Stimulated activated CD4-positive, alpha-beta T cell treated with anti-CD3 and anti-CD28 coated beads, Interleukin-4, amount 100 ng/mL, for 24 hours (primary cell): ENCODE measurements around the gene RAB31.

Experiments
- DNase-seq: peaks from one replicate; pipeline ENCODE4 v3.0.0-alpha.2; 2020

The RAB31 gene

GRCh38 chr18:9796011-9796410 lies 87.9 kb downstream of the RAB31 start:
- no peak for DNase-seq

DNA sequence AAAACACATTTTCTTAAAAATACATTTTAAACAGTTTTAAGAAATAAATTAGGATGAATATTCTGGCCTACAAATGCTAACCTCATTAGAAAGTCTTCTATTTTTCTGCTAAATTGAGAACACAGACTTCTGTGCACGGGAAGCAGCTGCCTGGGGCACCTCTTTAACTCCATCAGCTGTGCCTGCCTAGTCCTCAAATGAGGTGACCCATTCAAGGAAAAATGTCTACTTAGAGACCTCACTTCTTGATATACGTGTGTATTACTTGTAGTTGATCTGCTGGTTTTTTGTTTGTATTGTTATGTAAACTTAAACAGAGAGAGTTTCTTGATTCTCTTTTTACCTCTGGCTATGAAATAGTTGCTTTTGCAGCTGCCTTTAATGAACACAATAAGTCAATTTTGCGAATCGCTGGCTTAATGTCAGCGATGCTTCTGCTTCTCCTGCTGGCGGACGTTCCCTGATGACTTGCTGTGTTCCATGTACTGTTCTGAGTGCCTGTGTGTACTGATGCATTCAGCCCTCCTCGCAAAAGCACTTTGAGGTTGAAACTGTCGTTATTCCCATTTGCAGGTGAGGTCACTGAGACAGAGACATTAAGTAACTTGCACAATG lies 88.9 kb downstream of the RAB31 start:
- DNase-seq: no peak

- no peak for DNase-seq
These were observed 94.3 kb downstream of the RAB31 start for GRCh38 chr18:9802175-9803062.

GRCh38 chr18:9803063-9803697 lies 95.1 kb downstream of the RAB31 start:
- DNase-seq: no peak

DNA sequence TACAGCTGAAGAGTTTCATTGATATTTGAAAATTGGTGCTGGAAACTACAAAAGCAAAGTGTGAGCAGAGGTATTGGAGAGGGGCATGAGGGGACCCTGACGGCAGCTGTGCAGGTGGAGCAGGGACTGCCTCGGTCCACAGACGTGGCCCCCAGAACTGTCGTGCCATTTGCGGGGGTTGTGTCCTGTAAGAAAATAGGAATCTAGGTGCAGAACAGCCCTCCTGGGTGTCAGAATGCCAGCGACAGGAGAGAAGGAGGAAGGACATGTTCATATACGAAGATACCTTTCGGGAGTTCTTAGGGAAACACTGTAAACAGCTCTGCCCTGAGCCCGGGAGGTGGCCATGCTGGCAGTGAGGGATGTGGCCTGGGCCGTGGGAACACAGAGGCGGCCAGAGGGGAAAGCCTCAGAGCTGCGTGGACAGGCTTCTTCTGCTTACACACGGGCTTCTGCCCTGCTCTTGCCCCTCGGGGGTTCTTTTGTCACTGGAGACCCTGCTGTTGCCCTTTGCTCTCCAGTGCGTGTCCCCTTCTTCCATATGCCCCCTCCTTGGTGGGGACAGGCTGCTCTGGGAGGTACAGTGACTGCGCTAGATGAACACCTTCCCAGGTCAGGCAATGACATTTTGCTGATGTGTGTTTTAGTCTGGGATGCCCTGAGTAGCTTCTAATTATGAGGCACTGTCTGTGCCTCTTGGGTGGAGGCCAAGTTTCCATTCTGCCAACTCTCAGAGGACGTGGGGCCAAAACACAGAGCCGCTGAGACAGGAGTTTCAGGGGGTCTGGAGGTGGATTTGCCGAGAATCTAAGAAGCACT lies 95.8 kb downstream of the RAB31 start:
- no peak for DNase-seq

DNA sequence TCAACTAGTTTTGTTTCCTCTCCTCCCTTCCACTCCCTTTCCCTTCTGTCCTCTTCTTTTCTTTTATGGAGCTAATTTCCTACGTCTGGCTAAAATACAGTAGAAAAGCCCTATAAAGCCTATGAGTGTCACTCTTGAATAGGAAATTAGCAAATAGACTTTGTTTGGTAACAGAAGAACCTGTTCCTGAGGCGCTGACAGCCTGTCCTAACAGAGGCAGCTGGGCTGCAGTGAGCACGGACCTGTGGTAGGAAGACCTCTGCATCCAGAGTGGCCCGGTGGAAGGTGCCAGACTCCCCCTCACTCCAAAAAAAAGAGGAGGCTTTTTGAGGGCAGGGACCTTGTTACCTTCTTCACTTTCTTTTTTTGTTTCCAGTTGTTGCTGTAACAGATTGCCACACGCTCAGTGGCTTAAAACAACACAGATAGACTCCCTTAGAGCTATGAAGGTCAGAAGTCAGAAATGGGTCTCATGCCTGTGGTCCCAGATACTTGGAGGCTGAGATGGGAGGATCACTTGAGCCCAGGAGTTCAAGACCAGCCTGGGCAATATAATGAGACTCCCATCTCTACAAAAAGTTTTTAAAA lies 96.5 kb downstream of the RAB31 start:
- DNase-seq: no peak

DNA sequence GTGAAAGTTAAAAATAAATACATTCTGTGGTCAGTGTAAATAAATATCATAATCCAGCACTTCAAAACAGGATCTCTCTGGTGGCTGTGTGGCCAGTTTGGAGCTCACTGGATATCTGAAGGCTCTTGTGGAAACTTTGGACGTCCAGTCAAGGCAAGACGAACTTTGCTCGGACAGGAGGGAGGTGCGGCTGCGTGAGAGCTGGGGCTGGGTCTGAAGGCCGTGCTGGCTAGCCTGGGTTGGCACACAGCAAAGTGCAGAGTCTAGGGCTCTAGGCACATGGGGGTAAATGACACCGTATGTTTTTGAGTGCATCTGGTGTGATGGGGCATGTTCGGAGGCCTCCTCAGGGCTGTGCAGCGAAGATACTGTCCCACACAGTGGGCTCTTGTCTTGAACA lies 98.8 kb downstream of the RAB31 start:
- no peak for DNase-seq

- no peak for DNase-seq
These were observed 100.5 kb downstream of the RAB31 start for GRCh38 chr18:9808295-9809241.

- no peak for DNase-seq
These were observed 101.6 kb downstream of the RAB31 start for GRCh38 chr18:9809697-9810096.

DNA sequence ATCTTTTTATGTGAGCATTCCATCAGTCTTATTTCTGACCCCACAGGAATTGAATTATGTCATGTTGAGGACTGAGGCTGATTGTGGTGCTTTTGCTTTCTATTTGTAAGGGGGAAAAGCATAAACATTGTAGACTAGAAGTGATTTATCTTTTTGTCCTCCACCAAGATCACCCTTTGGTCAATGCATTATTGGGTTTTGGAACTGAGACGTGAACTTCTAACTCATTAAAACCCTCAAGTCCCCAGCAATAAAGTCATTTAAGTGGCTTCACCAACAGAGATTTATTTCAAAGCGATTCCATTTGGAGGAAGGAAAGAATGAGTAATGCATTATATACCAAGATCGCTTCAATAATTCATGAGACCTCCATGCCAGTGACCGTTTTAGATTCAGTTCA lies 102.2 kb downstream of the RAB31 start:
- no peak for DNase-seq

DNA sequence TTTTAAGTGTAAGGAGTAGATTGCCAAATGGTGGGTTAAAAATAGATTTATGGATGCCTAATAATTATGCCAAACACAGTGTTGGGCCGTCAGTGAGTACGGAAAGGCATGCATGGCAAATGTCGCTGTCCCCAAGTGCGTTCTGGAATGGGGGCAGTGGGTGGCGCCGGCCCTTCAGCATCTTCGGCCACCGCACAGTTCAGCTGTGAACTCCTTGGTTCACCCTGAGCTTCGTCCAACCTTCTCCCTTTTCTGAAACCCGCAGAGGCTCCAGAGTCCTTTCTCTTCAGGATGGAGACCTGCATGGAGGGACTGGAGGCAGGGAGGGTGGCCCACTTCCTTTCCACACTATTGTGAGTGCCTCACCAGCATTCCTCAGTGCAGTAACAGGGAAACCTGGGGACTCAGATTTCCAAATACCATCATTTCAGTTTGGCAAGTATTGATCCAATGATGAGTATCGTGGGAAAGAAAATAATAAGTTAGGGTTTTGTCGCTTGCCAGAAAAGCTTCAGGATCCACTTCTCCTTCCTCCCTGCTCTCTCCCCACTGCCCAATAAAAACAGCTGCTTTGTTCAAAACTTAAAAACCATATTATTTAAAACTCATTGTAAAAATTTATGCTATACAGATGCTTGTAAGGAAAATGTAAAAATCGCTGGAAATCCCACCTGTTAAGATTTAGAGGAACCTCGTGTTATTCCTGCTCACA lies 103.0 kb downstream of the RAB31 start:
- DNase-seq: no peak

- no peak for DNase-seq
These were observed 103.9 kb downstream of the RAB31 start for GRCh38 chr18:9811978-9812377.

DNA sequence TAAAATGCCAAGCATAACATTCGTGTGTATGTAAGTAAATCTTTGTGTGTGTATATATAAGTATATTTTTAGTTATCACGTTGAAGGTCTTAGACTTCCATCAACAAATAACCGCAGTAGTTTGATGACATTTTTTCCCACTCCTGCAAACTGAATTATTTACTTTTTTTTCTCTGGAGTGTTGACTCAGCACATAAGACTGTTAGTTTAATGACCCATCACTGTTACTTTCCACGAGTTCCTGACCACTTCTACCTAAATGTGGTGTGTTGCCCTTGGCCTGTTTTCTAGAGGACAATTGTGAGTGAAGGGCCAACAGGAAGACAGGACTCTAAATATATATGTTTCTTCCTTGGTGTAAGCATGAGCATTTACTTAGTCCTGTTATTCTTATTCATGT lies 106.3 kb downstream of the RAB31 start:
- no peak for DNase-seq

DNA sequence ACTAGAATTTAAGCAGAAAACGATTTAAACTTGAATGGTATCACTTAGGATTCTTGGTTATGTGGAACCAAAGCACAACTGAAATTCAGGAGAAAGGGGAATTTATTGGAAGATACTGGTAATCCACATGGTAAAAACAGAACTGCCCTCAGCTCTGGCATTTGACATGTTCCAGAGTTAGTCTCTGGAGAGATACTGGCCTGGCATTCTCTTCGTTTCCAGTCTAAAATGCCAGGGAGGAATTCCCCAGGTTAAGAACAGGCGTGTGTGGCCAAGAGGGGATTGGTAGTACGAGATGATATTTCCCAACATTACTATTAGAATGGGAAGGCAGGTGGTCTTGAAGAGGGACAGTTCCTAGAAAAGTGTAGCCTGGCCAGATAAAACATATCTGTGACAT lies 109.2 kb downstream of the RAB31 start:
- DNase-seq: no peak

DNA sequence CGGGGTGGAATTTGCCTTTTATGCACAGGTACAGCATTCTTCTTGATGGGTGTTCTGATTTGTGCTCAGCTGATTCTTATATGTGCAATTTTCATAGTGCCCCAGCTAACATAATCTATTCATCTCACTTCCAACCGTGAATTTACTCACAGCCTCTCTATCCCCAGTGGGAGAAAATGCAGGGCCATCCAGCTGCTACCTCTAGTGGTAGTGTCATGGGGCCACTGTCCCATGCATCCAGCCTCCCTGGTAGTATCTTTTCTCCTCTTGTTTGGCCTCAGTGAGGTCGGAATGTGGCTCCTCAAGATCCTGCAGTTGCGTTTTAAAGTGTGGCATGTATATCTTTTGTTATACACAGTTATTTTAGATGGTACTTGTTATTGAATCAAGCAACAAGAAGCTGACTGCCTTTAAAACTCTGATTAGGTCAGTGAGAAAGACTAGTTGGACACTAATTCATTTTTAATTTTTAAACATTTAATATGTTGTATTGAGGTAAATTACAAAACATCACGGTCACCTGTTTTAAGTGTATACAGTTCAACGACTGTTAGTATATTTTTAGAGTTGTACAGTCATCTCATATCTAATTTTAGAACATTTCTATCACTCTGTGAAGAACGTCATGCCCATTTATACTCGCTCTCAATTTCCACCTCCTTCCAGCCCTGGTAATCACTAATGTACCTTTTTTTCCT lies 109.8 kb downstream of the RAB31 start:
- no peak for DNase-seq

GRCh38 chr18:9818423-9818734 lies 110.3 kb downstream of the RAB31 start:
- DNase-seq: no peak

- no peak for DNase-seq
These were observed 112.0 kb downstream of the RAB31 start for GRCh38 chr18:9820127-9820526.

DNA sequence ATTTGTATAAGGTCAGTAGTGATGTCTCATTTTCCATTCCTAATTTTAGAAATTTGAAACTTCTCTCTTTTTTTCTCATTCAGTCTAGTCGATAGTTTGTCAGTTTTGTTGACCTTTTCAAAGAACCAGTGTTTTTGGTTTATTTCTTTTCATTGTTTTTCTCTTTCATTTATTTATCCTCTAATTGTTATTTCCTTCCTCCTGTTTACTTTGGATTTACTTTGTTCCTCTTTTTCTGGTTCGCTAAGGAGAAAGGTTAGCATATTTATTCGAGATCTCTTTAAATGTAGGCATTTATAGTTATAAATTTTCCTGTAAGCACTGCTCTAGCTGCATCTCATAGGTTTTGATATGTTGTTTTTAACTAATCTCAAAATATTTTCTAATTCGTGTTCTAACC lies 112.6 kb downstream of the RAB31 start:
- DNase-seq: no peak

GRCh38 chr18:9822587-9823185 lies 114.6 kb downstream of the RAB31 start:
- DNase-seq: no peak
